SK-N-SH treated with all-trans-retinoic acid at 6 μM for 48 hours (cell line): ENCODE data around the gene FIBCD1.

Source experiments
- ARNTL ChIP-seq: fragments of 450-650 bp; formaldehyde crosslinking; IDR thresholded peaks from 2 replicates; pipeline ENCODE4 v1.5.0; 2020; ENCODE audit warnings: low read depth, mild to moderate bottlenecking, moderate library complexity, borderline replicate concordance
- CREB5 ChIP-seq: fragments of 250-450 bp; sonication (Bioruptor Pico); IDR thresholded peaks from 2 replicates; pipeline ENCODE4 v1.5.1; 2020; ENCODE audit warnings: low read depth, mild to moderate bottlenecking, moderate library complexity
- ESRRG ChIP-seq: fragments of 250-450 bp; sonication (Bioruptor Pico); IDR thresholded peaks from 2 replicates; pipeline ENCODE4 v1.6.1; 2021; ENCODE audit warnings: mild to moderate bottlenecking
- PATZ1 ChIP-seq: fragments of 250-450 bp; sonication (Bioruptor Pico); IDR thresholded peaks from 2 replicates; pipeline ENCODE4 v1.8.0; 2020; ENCODE audit warnings: mild to moderate bottlenecking, moderate library complexity, borderline replicate concordance
- POU6F1 ChIP-seq: fragments of 250-450 bp; sonication (Bioruptor Pico); IDR thresholded peaks from 2 replicates; pipeline ENCODE4 v1.8.0; 2021; ENCODE audit warnings: low read depth, mild to moderate bottlenecking, moderate library complexity, borderline replicate concordance
- RARB ChIP-seq: fragments of 250-450 bp; sonication (Bioruptor Pico); IDR thresholded peaks from 2 replicates; pipeline ENCODE4 v1.8.0; 2021; ENCODE audit warnings: mild to moderate bottlenecking, moderate library complexity
- TSHZ2 ChIP-seq: fragments of 250-450 bp; sonication (Bioruptor Pico); IDR thresholded peaks from 2 replicates; pipeline ENCODE4 v1.5.0; 2020; ENCODE audit warnings: mild to moderate bottlenecking, moderate library complexity
- ZFP30 ChIP-seq: fragments of 450-650 bp; formaldehyde crosslinking; IDR thresholded peaks from 2 replicates; pipeline ENCODE4 v1.5.0; 2022; ENCODE audit warnings: mild to moderate bottlenecking, moderate library complexity
- ZNF8 ChIP-seq: fragments of 450-650 bp; formaldehyde crosslinking; IDR thresholded peaks from 2 replicates; pipeline ENCODE4 v1.5.0; 2020; ENCODE audit warnings: mild to moderate bottlenecking, moderate library complexity

- TF ChIP-seq ZFP30 (no peak), ARNTL (CRISPR knock-in tag) (no peak), PATZ1 (no peak), RARB (no peak), ZNF8 (CRISPR knock-in tag) (no peak), POU6F1 (CRISPR knock-in tag) (no peak), TSHZ2 (no peak), CREB5 (CRISPR knock-in tag) (no peak), ESRRG (CRISPR knock-in tag) (no peak)
Measured at GRCh38 chr9:130885484-130886375, 53.3 kb downstream of the FIBCD1 start.
